Gastroesophageal sphincter (tissue), 4 donors: ENCODE data around the gene RBKS. TPM values are rescaled to one million over a fixed set of nuclear protein-coding genes. Genes with fewer than 3 reads are reported as not detected.

Experiments
- ATAC-seq: fragments of 150-250 bp; one replicate; pipeline ENCODE4 v1.9.1; 2016; ENCODE audit warnings: mild to moderate bottlenecking, moderate library complexity
- H3K27ac ChIP-seq, 4 donors: fragments of 200-600 bp; sonication (generic) in 3 of 4; 1 replicate in 3 of 4; 2 replicates in 1 of 4; pipeline ENCODE4 v1.5.1; 2016 to 2019
- H3K27me3 ChIP-seq: fragments of 200-600 bp; sonication (generic); one replicate; pipeline ENCODE4 v1.5.1; 2019
- H3K36me3 ChIP-seq, 2 donors: fragments of 200-600 bp; sonication (generic); one replicate each; pipeline ENCODE4 v1.5.1; 2019; ENCODE audit warnings: control low read depth in 1 of 2
- H3K4me1 ChIP-seq, 3 donors: fragments of 200-600 bp; sonication (generic); 1 replicate in 2 of 3; 2 replicates in 1 of 3; pipeline ENCODE4 v1.5.1; 2016 to 2019; ENCODE audit warnings: control low read depth in 2 of 3
- H3K4me3 ChIP-seq, 2 donors: fragments of 200-600 bp; sonication (generic); one replicate each; pipeline ENCODE4 v1.5.1; 2019; ENCODE audit warnings: mild to moderate bottlenecking in 1 of 2, moderate library complexity in 1 of 2
- H3K9me3 ChIP-seq, 3 donors: fragments of 200-600 bp; sonication (generic); one replicate each; pipeline ENCODE4 v1.5.1; 2017 to 2019; ENCODE audit warnings: control low read depth in 2 of 3
- EP300 ChIP-seq: sonication (generic); formaldehyde crosslinking; IDR thresholded peaks from one replicate; pipeline ENCODE4 v1.6.1; 2017; ENCODE audit warnings: antibody characterized with exemption, mild to moderate bottlenecking
- POLR2A ChIP-seq, 2 donors: fragments of 450-650 bp; IDR thresholded peaks; one replicate each; pipeline ENCODE4 v1.6.1; 2017; ENCODE audit warnings: antibody characterized with exemption in 2 of 2, mild to moderate bottlenecking in 2 of 2, moderate library complexity in 1 of 2
- POLR2AphosphoS5 ChIP-seq: sonication (generic); formaldehyde crosslinking; IDR thresholded peaks from one replicate; pipeline ENCODE4 v1.6.1; 2017; ENCODE audit warnings: antibody characterized with exemption
- WGBS, 2 donors: methylation state at CpG; one replicate each; pipeline ENCODE4 v1.1.5; 2018; ENCODE audit warnings: low coverage in 1 of 2; 5-methylcytosine and 5-hydroxymethylcytosine counted together
- total RNA-seq, 4 donors: library from RNA; depleted of rRNA; stranded (reverse); fragments of >200 nt; gene quantifications; one replicate each; pipeline ENCODE4 v1.1.0, GENCODE V29; 2016
- TF ChIP-seq, protein P1 (sequence below), 4 experiments: fragments of 200-600 bp in 2 of 4; fragments of 450-650 bp in 2 of 4; sonication (generic) in 1 of 4; IDR thresholded peaks; one replicate each; pipeline ENCODE4 v1.5.1; 2017 to 2019; ENCODE audit warnings: antibody characterized with exemption in 4 of 4, mild to moderate bottlenecking in 2 of 4, moderate library complexity in 2 of 4

The RBKS gene
- total RNA-seq, 4 donors from 2014 or later: 0.81 to 2.4 (median 1.6) TPM

DNA sequence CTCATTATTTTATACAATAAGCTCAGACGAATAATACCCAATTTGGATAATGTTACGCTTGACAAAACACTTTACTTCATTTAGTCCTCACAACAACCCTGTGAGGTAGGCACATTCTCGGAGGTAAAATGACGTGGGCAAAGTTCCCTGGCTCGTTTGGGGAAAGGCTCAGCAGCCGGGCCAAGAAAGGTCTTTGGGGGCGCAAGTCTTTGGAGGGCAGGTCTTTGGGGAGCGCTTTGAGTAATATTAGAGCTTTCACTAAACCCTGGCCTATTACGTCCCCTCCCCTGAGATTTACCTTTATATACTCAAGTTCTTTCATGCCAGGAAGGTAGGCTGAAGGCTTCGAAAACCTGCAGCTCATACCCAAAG is 427 bp downstream of the RBKS start:
- TF ChIP-seq POLR2AphosphoS5: no peak
- TF ChIP-seq EP300: no peak
- TF ChIP-seq, protein P1, sequence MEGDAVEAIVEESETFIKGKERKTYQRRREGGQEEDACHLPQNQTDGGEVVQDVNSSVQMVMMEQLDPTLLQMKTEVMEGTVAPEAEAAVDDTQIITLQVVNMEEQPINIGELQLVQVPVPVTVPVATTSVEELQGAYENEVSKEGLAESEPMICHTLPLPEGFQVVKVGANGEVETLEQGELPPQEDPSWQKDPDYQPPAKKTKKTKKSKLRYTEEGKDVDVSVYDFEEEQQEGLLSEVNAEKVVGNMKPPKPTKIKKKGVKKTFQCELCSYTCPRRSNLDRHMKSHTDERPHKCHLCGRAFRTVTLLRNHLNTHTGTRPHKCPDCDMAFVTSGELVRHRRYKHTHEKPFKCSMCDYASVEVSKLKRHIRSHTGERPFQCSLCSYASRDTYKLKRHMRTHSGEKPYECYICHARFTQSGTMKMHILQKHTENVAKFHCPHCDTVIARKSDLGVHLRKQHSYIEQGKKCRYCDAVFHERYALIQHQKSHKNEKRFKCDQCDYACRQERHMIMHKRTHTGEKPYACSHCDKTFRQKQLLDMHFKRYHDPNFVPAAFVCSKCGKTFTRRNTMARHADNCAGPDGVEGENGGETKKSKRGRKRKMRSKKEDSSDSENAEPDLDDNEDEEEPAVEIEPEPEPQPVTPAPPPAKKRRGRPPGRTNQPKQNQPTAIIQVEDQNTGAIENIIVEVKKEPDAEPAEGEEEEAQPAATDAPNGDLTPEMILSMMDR (IDR thresholded peaks at IDR 0.05): no peak
- no peak for TF ChIP-seq POLR2A (IDR thresholded peaks at IDR 0.05)
- 21 to 43% methylated on average over 7 to 9 of the region's 10 CpGs for WGBS, 2 donors
- peak overlapping the region; percentile 77 to 98 for H3K4me3 ChIP-seq
- peak overlapping the region; percentile 91 to 98 (median 95) for H3K27ac ChIP-seq
- no peaks in the 10 kb centered on the region for H3K27me3 ChIP-seq
- no peaks in the 10 kb centered on the region for H3K36me3 ChIP-seq
- H3K9me3 ChIP-seq: no peaks in the 10 kb centered on the region
- peaks cover 6 to 43% (median 9%) of the 10 kb centered on the region in 3 donors for H3K4me1 ChIP-seq
- no peak for ATAC-seq

DNA sequence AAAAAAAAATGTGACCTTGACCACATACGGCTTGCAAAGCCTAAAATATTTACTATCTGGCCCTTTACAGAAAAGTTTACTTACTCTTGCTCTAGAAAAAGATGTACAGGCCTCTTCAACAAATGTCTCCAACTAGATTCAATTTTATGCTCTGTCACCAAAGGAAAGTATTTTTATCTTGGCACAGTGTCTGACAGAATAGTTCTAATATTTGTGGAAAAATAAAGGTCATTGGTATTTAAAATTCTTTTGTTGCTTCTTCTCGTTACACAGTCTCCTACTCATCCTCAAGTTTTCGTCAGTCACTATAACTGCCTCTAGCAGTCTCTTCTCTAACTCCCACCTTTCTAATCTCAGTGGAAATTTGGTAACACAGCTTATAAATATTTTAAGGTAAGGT is 1.4 kb downstream of the RBKS start:
- ATAC-seq: no peak
- no peak for TF ChIP-seq POLR2A (IDR thresholded peaks at IDR 0.05)
- TF ChIP-seq, protein P1 (IDR thresholded peaks at IDR 0.05): no peak
- no peak for TF ChIP-seq EP300
- TF ChIP-seq POLR2AphosphoS5: no peak
- H3K9me3 ChIP-seq: no peaks in the 10 kb centered on the region
- H3K36me3 ChIP-seq: no peaks in the 10 kb centered on the region
- 24 to 27% methylated on average over 3 of the region's 3 CpGs for WGBS, 2 donors
- H3K27me3 ChIP-seq: no peaks in the 10 kb centered on the region
- peak overlapping the region; percentile 91 to 98 (median 95) for H3K27ac ChIP-seq
- no peak overlapping the region for H3K4me3 ChIP-seq
- peaks cover 6 to 43% (median 9%) of the 10 kb centered on the region in 3 donors for H3K4me1 ChIP-seq

DNA sequence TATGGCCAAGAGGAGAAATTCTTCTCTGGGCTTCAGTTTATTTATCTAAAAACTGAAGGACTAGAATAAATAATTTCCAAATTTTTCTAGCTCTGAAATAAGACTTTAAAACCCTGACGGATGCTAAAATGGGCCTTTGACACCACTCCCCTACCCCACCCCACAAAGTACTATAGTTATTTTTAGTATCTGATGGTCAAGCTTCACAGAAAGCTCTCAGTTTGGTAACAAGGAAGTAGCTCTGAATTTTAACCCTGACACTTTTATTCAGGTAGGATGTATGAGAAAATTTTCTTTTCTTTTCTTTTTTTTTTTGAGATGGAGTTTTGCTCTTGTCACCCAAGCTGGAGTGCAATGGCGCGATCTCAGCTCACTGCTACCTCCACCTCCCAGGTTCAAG is 2.4 kb downstream of the RBKS start:
- 25 to 68% methylated on average over 1 to 3 of the region's 3 CpGs for WGBS, 2 donors
- TF ChIP-seq POLR2AphosphoS5: no peak
- TF ChIP-seq, protein P1 (IDR thresholded peaks at IDR 0.05): no peak
- TF ChIP-seq EP300: no peak
- no peak for TF ChIP-seq POLR2A (IDR thresholded peaks at IDR 0.05)
- H3K4me1 ChIP-seq: peaks cover 6 to 43% (median 9%) of the 10 kb centered on the region in 3 donors
- H3K4me3 ChIP-seq: no peak overlapping the region
- H3K36me3 ChIP-seq: no peaks in the 10 kb centered on the region
- H3K27me3 ChIP-seq: no peaks in the 10 kb centered on the region
- H3K9me3 ChIP-seq: no peaks in the 10 kb centered on the region
- no peak for ATAC-seq
- H3K27ac ChIP-seq: peak overlapping the region in 3 of 4 donors; percentile 91 to 98 (median 92)

DNA sequence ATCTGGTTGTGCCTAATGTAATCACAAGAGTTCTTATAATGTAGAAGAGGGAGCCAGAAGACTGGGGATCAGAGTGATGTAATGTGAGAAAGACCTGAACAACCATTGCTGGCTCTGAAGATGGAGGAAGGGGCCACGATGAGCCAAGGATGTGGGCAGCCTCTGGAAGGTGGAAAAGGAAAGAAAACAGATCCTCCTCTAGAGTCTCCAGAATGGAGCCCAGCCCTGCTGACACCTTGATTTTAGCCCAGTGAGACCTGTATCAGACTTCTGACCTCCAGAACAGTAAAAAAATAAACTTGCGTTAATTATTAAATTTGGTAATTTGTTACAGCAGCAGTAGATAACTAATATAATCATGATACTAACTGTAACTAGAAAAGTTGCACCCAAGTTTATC is 3.1 kb downstream of the RBKS start:
- Histone ChIP-seq H3K4me1 (peaks cover 6 to 36% (median 7%) of the 10 kb centered on the region in 3 donors), H3K9me3 (no peaks in the 10 kb centered on the region), H3K27ac (peak overlapping the region in 3 of 4 donors; percentile 25 to 91 (median 42)), H3K4me3 (no peak overlapping the region), H3K36me3 (no peaks in the 10 kb centered on the region), H3K27me3 (no peaks in the 10 kb centered on the region)
- TF ChIP-seq EP300 (no peak), POLR2AphosphoS5 (no peak), POLR2A (IDR thresholded peaks at IDR 0.05) (no peak)
- TF ChIP-seq, protein P1 (IDR thresholded peaks at IDR 0.05): no peak
- ATAC-seq: no peak
- 29 to 83% methylated on average over 2 of the region's 2 CpGs for WGBS, 2 donors

DNA sequence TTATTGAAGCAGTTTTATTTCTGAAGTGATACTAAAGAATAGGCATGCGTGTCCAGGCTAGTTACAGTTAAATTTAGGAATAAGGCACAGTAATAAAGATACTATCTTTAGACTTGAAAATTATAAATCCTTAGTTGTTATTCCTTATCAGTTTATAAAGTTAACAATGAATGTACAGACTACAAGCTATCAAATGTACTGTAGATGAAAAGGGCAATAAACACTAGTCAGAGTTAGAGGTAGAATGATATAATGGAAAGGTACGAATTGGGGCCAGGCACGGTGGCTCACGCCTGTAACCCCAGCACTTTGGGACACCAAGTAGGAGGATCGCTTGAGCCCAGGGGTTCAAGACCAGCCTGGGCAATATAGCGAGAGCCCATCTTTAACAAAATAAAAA is 3.9 kb downstream of the RBKS start:
- TF ChIP-seq POLR2A (IDR thresholded peaks at IDR 0.05): no peak
- no peak for TF ChIP-seq POLR2AphosphoS5
- no peak for TF ChIP-seq EP300
- TF ChIP-seq, protein P1 (IDR thresholded peaks at IDR 0.05): no peak
- WGBS, 2 donors: 87 to 92% methylated on average over 6 of the region's 6 CpGs
- H3K4me3 ChIP-seq: no peak overlapping the region
- no peaks in the 10 kb centered on the region for H3K36me3 ChIP-seq
- no peak for ATAC-seq
- H3K9me3 ChIP-seq: no peaks in the 10 kb centered on the region
- peak overlapping the region in 1 of 4 donors; percentile 42 for H3K27ac ChIP-seq
- H3K27me3 ChIP-seq: no peaks in the 10 kb centered on the region
- peaks cover 4 to 28% (median 6%) of the 10 kb centered on the region in 3 donors for H3K4me1 ChIP-seq
